GM19025 (cell line): ENCODE measurements around the gene LGI1.
"Not testable (repeated sequence)": the region's sequence is repeated elsewhere in the genome, so short reads cannot be mapped to it uniquely, and the experiment has no call there.

Experiments used
- ATAC-seq: cut with Tn5 transposase; IDR thresholded peaks from one replicate; pipeline ENCODE4 v1.9.1; 2021; ENCODE audit warnings: mild to moderate bottlenecking, low read depth, moderate library complexity; ENCODE audit not compliant: unreplicated experiment

LGI1 gene

GRCh38 chr10:93799155-93799708 lies 41.5 kb downstream of the LGI1 start:
- no peak for ATAC-seq

GRCh38 chr10:93804200-93804599 lies 46.5 kb downstream of the LGI1 start:
- ATAC-seq, result no peak

GRCh38 chr10:93806903-93807302 lies 49.2 kb downstream of the LGI1 start:
- ATAC-seq, result no peak

GRCh38 chr10:93807371-93807770 lies 49.6 kb downstream of the LGI1 start:
- no peak for ATAC-seq

GRCh38 chr10:93812659-93813338 lies 55.1 kb downstream of the LGI1 start:
- ATAC-seq, result no peak

GRCh38 chr10:93813507-93814465 lies 56.0 kb downstream of the LGI1 start:
- no peak for ATAC-seq

GRCh38 chr10:93815304-93816096 lies 57.8 kb downstream of the LGI1 start:
- no peak for ATAC-seq

- ATAC-seq, result no peak
These were observed 58.5 kb downstream of the LGI1 start for GRCh38 chr10:93816123-93816747.

- ATAC-seq, result no peak
These were observed 60.4 kb downstream of the LGI1 start for GRCh38 chr10:93818086-93818485.

GRCh38 chr10:93819520-93819919 lies 61.8 kb downstream of the LGI1 start:
- no peak for ATAC-seq

GRCh38 chr10:93820434-93820833 lies 62.7 kb downstream of the LGI1 start:
- no peak for ATAC-seq

GRCh38 chr10:93821051-93821772 lies 63.5 kb downstream of the LGI1 start:
- ATAC-seq, result no peak

GRCh38 chr10:93826355-93826754 lies 68.6 kb downstream of the LGI1 start:
- no peak for ATAC-seq

- no peak for ATAC-seq
These were observed 69.5 kb downstream of the LGI1 start for GRCh38 chr10:93827056-93827804.

- ATAC-seq, result not testable (repeated sequence)
These were observed 73.3 kb downstream of the LGI1 start for GRCh38 chr10:93831065-93831464.

GRCh38 chr10:93835770-93836169 lies 78.0 kb downstream of the LGI1 start:
- no peak for ATAC-seq

- ATAC-seq, result no peak
These were observed 80.1 kb downstream of the LGI1 start for GRCh38 chr10:93837822-93838221.

- no peak for ATAC-seq
These were observed 80.5 kb downstream of the LGI1 start for GRCh38 chr10:93838278-93838677.

GRCh38 chr10:93841961-93842360 lies 84.2 kb downstream of the LGI1 start:
- no peak for ATAC-seq
